HTR-8/SVneo (cell line): ENCODE measurements around the gene SMIM45.
"Not testable (repeated sequence)": the region's sequence is repeated elsewhere in the genome, so short reads cannot be mapped to it uniquely, and the experiment has no call there.

Experiments
- DNase-seq: peaks from one replicate; pipeline ENCODE4 v3.0.0; 2011; ENCODE audit warnings: low spot score, mixed read lengths; ENCODE audit not compliant: insufficient read length
- FAIRE-seq: peaks from 2 replicates; lab custom pipeline; 2011; peaks lifted over from hg19 to GRCh38; lab: Jason Lieb, UNC

SMIM45 gene

DNA sequence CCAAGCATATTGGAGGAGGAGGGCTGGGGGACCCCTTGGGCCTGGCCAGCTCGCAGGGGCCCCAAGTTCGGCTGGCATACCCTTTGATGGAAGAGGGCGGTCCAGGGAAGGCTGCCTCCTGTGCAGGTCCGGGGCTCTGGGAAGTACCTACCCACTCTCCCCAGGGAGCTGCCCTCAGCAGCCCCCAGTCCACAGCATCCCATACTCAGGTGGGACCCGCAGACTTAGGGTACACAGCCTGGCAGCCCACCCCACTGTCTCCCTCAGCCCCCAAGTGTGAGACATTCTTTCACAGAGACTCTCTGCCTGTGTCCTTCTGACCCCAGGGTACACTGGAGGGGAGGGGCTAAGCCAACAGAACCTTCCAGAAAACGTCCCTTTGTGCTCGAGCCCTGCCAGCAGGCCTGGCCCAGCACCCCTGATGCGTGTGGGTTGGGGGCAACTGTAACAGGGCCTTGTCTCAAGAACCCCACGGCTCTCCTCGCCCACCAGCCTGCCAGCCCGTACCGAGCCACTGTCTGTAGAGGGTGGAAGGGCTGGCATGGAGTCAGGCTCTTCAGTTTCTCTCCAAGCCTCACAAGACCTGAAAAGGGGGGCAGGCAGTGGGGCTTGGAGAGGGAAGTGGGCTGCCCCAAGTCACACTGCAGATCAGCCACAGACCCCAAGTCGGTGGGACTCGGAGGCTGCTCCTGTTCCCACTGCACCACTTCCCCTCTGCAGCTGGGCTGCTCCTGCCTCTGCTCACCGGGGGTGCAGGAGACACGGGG is 18.4 kb upstream of the SMIM45 start:
- DNase-seq (no peak), FAIRE-seq (no peak)

DNA sequence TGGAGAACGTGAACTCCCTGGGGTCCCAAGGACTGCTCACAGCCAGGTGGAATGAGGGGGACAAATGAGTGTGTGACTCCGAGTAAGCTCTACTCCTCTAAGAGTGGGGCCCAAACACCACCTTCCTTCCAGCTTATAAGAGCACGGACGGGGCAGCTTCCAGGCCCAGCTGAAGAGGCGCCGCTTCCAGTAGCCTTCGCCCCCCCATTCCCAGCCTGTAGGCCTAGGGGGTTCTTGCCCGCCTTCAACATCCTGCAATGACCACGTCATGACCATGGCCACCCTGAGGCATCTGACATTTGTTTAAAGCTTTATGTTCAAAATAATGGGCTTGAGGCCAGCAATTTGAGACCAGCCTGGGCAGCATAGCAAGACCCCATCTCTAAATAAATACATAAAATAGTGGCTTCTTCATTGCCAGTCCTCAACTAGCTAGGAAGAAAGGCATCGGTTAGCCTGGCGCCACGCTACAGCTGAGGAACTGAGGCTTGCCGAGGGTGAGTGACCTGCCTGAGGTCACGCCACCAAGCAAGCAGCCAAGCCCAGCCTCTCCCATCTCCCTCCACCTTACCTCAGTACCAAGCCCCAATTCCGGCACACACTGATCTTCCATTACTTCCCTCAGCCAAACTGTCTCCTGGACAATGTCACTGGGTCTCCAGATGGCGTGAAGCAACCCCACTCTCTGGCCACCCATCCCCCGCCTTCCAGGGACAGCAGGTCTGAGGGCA is 17.5 kb upstream of the SMIM45 start:
- FAIRE-seq: no peak

DNA sequence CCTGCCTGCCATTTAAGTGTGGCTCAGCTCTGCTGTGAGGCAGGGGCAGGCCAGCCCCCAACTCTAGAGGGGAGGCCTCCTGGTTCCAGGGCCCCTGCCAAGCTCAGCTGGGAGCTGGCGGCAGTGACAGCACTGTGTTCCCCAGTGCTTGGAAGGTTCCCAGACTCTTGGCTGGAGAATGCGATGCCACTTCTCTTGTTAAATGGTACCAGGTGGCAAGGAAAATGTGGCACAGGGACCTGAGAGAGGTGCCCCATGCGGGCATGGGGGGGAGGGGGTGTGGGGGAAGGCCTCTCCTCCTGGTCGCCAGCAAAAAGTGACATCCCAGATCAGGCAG is 17.0 kb upstream of the SMIM45 start:
- FAIRE-seq (no peak), DNase-seq (no peak)

More for the DNA sequence above, 17.5 kb upstream of the SMIM45 start:
- DNase-seq: no peak

DNA sequence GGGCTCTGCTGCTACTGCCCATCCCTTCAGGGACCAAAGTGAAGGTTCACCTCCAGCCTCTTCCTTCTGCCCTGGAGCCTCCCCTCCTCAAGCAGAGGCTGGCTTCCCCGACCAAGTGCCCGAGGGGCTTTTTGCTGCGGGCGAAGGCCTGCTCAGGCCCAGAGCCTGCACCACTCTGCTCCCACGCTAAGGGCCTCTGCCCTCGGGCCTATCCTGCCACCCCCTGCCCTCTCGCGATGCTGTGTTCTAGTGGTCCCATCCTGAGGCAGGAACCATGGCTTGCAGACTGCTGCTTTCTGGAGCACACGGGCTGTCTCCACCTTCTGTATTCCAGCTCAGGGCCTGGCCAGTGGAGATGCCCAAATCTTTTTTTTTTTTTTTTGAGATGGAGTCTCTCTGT is 16.4 kb upstream of the SMIM45 start:
- no peak for FAIRE-seq
- DNase-seq: no peak

DNA sequence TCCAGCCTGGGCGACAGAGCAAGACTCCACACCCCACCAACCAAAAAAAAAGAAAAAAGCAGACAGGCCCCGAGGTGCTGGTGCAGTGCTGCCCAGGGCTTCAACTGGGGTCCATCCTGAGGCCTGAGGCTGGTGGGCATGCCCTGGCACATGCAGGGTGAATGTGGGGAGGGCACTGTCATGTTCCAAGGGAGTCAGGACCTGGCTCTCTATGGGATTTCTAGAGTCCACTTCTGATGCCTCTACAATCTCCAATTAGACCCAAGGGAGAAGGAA is 15.1 kb upstream of the SMIM45 start:
- DNase-seq (no peak), FAIRE-seq (no peak)

DNA sequence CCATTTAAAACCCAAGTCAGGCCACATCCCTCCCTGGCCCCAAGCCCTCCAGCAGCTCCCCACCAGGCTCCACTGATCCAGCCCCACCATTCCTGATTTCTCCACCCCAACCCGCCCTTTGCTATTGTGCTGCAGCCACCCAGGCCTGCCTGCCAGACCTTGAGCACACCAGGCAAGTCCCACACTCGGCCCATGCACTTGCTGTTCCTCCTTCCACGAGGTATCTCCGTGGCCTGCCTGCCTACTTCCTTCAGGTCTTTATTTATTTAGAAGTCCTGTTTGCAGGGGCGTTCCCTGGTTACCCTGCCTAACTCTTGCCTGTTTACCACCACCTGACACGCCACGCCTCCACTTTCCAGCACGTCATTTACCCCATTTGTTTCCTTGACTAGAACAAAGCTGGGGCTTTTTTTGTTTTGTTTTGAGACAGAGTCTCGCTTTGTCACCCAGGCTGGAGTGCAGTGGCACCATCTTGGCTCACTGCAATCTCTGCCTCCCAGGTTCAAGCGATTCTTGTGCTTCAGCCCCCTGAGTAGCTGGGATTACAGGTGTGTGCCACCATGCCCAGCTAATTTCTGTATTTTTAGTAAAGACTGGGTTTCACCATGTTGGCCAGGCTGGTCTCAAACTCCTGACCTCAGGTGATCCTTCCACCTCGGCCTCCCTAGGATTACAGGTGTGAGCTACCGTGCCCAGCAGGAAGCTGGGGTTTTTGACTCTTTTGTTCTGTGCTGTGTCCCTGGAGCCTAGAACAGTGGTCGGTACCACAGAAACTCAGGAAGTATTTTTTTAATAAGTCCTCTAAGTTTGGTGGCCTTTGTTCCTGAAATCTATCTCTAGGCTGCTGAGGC is 11.7 kb upstream of the SMIM45 start:
- DNase-seq: no peak
- no peak for FAIRE-seq

DNA sequence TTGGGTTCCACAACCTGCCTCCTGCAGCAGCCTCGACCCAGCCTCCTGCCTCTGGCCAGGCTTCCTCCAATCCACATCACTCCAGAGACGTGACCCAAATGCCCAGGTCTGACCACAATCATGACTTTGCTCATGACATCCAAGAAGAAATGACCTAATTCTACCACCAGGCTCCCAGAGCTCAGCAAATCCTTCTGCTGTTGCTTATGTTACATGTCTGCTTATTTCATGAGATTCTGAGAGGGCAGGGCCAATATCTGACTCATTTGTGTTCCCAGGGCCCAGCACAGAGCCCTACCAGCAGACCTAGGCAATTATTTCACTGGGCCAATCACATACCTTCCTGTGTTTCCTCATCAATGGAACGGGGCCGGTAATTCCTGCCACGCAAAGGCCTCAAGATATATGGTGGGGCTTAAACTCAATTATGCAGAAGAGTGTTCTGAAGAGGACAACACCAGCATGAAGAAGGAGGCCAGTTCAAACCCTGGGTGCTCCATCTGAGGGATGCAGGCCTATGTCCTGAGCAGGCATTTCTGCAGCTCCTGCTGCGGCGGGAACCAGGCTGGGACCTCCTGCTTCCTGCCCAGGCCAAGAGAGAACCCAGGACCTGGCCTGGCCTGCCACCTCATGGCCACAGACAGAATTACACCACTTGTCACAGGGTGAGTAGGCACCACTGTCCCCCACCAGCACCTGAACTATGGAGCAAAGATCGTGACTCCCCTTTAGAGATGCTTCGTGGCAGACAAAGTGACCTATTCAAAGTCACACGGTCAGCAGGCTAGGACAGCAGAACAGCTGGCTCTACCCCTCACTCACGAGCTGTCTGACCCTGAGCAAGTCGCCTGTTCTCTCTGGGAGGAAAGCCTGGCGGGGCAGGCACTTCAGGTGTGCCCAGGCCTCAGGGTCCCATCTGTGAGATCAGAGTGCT is 10.9 kb upstream of the SMIM45 start:
- peak; percentile 90 for FAIRE-seq

DNA sequence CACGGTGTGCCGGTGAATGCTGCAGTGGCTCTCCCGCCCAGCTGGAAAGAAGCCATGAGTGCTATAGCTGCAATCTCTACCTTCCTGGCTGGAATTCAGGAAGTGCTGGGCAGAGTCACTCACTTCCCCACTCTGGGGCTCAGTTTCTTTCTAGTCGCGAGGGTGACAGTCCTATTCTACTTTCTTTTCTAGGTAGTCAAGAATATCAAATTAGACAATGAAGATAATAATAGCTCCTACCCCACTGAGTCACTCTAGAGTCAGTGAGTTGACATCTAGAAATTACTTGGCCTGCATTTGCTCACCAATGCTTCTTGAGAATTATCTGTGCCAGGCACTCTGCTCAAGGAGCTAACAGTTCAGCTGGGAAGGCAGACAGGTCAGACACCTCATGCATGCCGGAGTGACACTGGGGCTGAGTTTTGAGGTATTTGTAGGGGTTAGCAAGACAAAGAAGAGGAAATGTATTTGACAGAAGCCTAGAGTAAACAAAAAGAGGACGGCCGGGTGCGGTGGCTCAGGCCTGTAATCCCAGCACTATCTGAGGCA is 8.2 kb upstream of the SMIM45 start:
- no peak for FAIRE-seq

More for the DNA sequence above, 10.9 kb upstream of the SMIM45 start:
- peak; percentile 75 for DNase-seq

DNA sequence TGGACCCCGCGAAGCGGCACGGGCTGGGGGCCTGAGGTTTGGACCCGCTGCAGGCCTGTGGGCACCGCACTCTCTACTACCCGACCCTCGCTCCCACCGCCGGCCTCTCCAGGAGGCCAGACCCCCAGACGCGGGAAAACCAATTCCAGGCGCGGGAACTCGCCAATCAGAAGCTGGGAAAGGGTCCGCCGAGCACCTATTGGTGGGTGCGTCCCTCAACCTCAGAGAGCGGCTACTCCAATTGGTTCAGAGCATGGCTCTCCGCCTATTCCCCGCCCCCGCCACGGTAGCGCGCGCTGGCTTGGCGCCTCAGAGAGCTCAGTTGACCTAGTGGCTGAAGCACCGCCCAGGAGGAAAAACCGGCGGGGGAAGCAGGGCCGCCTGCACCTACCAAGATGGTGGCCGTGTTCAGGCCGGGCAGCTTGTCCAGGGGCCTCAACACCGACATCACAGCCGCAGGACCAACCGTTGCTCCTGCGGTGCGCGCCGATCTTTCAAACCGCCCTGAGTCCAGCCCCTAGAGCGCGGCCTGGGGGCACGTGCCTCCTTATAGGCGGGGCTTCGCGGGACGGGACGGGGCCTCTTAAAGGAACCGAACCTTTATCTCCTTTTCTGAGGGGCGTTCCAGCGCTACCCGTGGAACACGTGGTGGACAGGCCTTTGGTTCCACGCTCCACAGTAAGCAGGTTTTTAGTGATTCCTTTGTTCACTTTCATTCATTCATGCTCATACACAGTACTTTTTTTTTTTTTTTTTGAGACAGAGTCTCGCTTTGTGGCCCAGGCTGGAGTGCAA is 5.1 kb upstream of the SMIM45 start, which contains the start of gene CENPM:
CENPM (minus strand) TSS at position 524 of the 795 bp plus-strand sequence; CDS start at position 448, 76 bp downstream.
- peak; percentile 49 for FAIRE-seq

More for the DNA sequence above, 8.2 kb upstream of the SMIM45 start:
- no peak for DNase-seq

DNA sequence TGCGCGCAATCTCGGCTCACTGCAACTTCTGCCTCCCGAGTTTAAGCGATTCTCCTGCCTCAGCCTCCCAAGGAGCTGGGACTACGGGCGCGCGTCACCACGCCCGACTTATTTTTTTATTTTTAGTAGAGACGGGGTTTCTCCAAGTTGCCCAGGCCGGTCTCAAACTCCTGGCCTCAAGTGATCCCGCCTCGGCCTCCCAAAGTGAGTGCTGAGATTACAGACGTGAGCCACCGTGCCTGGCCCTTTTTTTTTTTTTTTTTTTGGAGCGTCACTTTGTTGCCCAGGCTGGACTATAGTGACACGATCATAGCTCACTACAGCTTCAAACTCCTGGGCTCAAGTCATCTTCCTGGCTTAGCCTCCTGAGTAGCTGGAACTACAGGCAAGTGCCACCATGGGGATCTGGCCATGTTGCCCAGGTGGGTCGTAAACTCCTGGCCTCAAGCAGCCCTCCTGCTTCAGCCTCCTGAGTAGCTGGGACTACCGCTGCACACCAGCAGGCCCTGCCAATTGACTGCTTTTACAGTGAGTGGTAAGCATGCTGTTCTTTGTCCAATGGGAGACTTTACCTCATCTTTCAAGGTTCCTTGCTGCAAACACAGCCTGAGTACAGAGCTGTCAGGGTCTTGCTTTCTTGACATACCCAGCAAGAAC is 4.4 kb upstream of the SMIM45 start:
- FAIRE-seq: no peak
- no peak for DNase-seq

More for the DNA sequence above, 5.1 kb upstream of the SMIM45 start, which contains the start of gene CENPM:
- DNase-seq: peak; percentile 95

DNA sequence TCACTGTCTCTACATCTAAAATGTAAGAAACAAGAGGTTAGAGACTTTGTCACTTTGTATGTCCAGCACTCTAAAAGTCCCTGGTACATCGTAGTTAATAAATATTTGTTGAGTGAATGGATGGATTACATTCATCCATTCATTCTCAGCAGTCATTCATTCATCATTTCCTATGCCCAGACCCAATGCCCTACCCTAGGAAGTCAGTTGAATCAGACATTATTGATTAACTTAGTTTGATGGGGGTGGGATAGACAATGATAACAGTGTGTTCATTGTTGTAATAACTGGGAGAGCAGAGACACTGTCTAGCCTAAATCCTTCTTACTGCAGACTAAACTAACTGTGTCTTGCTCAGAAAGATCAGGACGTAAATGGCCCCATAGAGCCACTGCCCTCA is 3.8 kb upstream of the SMIM45 start:
- no peak for FAIRE-seq
- no peak for DNase-seq

DNA sequence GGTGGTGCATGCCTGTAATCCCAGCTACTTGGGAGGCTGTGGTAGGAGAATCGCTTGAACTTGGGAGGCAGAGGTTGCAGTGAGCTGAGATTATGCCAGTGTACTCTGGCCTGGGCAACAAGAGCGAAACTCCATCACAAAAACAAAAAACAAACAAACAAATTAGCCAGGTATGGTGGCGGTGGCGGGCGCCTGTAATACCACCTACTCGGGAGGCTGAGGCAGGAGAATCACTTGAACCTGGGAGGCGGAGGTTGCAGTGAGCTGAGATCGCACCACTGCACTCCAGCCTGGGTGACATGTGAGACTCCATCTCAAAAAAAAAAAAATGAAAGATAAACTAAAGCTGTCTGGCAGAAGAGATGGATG is 3.0 kb upstream of the SMIM45 start:
- DNase-seq, FAIRE-seq: not testable (repeated sequence)

DNA sequence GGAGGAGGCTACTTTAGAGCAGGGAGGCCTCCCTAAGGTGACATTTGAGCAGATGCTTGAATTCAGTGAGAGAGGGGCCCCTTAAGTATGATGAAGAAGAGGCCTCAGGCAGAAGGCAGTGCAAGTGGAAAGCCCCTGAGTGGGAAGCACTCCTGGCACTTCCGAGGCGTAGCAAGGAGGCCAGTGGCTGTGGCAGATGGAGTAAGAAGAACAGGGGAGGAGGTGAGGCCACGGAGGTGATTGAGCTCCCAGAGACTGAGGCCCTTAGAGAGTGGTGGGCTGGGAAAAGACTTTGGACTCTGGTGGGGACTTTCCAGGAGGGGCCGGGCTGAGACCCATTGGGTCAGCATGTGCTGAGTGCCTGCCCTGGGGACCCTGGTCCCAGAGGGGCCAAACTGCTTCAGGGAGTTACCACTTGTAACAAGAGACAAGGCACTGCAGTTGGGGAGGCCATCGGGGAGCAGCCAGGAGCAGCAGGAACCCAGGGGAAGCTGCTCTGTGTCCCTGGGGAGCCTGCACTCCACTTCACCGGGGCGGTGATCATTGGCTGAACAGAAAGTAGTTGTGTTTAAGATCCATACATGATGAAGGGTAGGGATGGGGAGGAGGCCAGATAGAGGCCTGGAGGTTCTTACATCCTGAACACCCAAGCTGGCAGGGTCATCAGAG is 2.5 kb upstream of the SMIM45 start:
- DNase-seq (no peak), FAIRE-seq (no peak)

DNA sequence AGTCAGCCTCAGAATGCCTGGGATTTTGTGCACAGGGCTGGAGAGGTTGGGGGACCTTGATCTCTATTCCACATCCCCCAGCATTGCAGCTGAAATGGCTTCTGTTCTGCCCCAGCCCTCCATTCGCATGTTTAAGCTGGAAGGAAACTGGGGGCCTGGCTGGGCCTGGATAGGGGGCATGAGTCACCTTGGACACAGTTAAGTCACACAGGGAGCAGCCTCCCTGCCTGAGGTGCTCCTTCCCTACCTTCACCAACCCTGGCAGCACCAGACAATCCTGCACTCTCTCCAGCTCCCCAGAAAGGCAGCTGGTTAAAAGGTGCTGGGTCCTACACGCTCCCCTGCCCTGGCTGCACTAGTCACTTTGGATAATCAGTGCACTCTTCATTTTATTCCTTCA is 763 bp downstream of the SMIM45 start:
- DNase-seq: no peak

DNA sequence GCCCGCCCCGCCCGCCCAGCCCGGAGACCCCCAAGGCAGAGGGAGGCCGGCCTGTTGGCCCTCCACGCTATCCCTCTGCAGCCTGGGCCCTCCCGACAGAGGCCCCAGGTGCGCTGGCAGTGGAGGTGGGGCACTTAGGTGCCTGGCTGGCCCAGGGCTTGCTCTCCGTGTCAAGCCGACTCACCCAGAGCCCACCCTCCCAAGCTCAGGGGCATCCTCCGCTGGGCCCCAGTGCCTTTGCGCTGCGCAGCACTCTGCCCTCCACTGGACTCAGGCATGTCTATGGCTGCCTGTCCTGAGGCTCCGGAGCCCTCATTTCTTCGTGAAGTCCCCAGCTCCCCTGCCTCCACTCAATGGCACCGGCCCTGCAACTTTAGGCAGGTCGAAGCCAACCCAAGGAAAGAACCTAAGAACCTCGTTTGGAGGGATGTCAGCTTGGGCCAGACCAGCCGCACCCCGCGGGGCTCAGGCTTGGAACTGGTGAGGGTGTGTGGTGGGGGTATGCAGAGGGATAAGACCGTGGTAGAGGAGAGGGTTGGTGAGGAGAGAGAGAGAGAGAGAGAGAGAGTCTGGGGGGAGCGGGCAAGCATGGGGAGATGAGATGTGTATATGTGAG is 6.1 kb downstream of the SMIM45 start:
- no peak for FAIRE-seq
- no peak for DNase-seq

More for the DNA sequence above, 763 bp downstream of the SMIM45 start:
- FAIRE-seq: no peak

DNA sequence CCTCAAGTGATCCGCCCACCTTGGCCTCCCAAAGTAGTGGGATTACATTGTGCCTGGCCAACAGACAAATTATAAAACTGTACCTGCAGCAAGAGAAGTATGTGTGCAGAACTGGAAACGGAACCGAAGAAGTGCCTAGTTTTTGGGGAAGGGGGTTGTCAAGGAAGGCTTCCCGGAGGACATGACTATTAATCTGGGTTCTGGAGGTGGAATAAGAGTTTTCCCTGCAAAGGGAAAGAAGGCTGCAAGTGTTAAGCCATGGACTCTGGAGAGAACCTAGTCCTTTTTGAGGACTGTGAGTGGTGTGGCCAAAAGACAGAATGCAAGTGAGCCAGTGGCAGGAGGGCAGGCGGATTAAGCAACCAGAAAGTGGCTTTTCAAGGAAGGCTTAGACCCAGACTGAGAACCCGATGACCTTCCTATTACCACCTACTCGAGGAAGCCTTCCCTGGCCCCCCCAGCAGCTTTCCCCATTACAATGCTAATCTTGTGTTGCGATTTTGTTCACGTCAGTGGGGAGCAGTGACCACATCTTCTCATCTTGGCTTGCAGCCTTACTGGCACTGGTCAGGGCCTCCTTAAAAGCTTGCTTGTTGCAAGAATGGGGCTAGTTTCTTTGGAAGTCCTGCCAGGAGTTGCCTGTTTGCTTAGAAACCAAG is 11.6 kb downstream of the SMIM45 start:
- DNase-seq (no peak), FAIRE-seq (no peak)

DNA sequence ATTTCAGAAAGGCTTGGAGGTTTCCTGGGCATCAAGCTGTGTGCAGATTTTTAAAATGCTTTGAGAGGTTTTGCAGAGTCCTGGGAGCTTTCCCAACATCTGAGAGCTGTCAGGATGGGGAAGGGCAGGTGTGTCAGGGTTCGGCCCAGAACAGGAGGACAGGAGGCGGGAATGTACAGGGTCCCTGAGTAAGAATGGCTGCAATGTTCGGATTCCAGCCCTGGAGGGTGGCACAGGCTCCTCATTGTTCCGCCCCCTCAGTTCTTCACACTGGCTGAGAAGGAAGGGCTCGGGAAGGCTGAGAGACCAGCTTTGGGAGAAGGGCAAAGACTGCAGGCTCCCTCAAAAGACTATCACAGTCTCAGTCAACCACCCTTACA is 12.2 kb downstream of the SMIM45 start:
- DNase-seq (no peak), FAIRE-seq (no peak)
